SK-N-SH (cell line): Measurements from ENCODE around the gene PLIN4. TPM values are rescaled to one million over a fixed set of nuclear protein-coding genes. Genes with fewer than 3 reads are reported as not detected.

ENCODE experiments used
- CTCF ChIA-PET: fragments of 300-600, 350-600 bp; formaldehyde crosslinking; extraction: SDS; loops from one replicate; lab custom pipeline; 2021; lab: Yijun Ruan, JAX
- POLR2A ChIA-PET: fragments of 350-600 bp; sonication (Branson Sonifier 250); formaldehyde crosslinking; extraction: SDS; loops from one replicate; lab custom pipeline; 2020; ENCODE audit warnings: antibody characterized with exemption, inconsistent platforms; lab: Yijun Ruan, JAX
- DNase-seq: peaks from one replicate; pipeline ENCODE4 v3.0.0; 2012
- H2AFZ ChIP-seq: fragments of 200-600 bp; sonication (generic); 2 replicates; pipeline ENCODE4 v1.8.1; 2016; ENCODE audit warnings: antibody characterized with exemption, mild to moderate bottlenecking, low read depth
- H3F3A ChIP-seq: fragments of 200-600 bp; sonication (generic); replicated peaks from 2 replicates; pipeline ENCODE3; 2016; ENCODE audit warnings: antibody characterized with exemption, mild to moderate bottlenecking; ENCODE audit not compliant: insufficient read depth
- H3K27ac ChIP-seq, 2 experiments: fragments of 200-500 bp in 1 of 2; fragments of 200-600 bp in 1 of 2; sonication (Bioruptor generic) in 1 of 2; sonication (generic), shearing (Covaris generic) in 1 of 2; 2 replicates each; pipeline versions ENCODE4 v1.5.1 to v1.6.1; 2014 to 2016; ENCODE audit warnings: low read depth in 2 of 2, inconsistent platforms in 1 of 2, low read length in 1 of 2, mild to moderate bottlenecking in 1 of 2, mixed read lengths in 1 of 2
- H3K27me3 ChIP-seq: fragments of 200-600 bp; sonication (generic), shearing (Covaris generic); 2 replicates; pipeline ENCODE4 v1.6.1; 2016; ENCODE audit warnings: mixed run types; ENCODE audit not compliant: insufficient read depth
- H3K36me3 ChIP-seq, 2 experiments: fragments of 200-500 bp in 1 of 2; fragments of 200-600 bp in 1 of 2; sonication (Bioruptor generic) in 1 of 2; sonication (generic) in 1 of 2; replicated peaks in 1 of 2; 2 replicates each; pipeline versions ENCODE3 to v1.5.1; 2014 to 2016; ENCODE audit warnings: low read length in 1 of 2, mild to moderate bottlenecking in 1 of 2; ENCODE audit not compliant: insufficient read depth in 2 of 2, control insufficient read depth in 1 of 2
- H3K4me1 ChIP-seq, 2 experiments: fragments of 200-500 bp in 1 of 2; fragments of 200-600 bp in 1 of 2; sonication (Bioruptor generic) in 1 of 2; sonication (generic), shearing (Covaris generic) in 1 of 2; 2 replicates each; pipeline versions ENCODE4 v1.5.1 to v1.6.1; 2014 to 2016; ENCODE audit warnings: low read depth in 1 of 2, low read length in 1 of 2, mixed run types in 1 of 2; ENCODE audit not compliant: insufficient read depth in 2 of 2, control insufficient read depth in 1 of 2
- H3K4me2 ChIP-seq: fragments of 200-600 bp; sonication (generic), shearing (Covaris generic); 2 replicates; pipeline ENCODE4 v1.6.1; 2017; ENCODE audit warnings: mixed run types
- H3K4me3 ChIP-seq, 2 experiments: fragments of 200-500 bp in 1 of 2; fragments of 200-600 bp in 1 of 2; sonication (Bioruptor generic) in 1 of 2; sonication (generic), shearing (Covaris generic) in 1 of 2; 2 replicates each; pipeline versions ENCODE4 v1.5.1 to v1.8.1; 2014 to 2016; ENCODE audit warnings: low read depth in 2 of 2, inconsistent platforms in 1 of 2, low read length in 1 of 2, mild to moderate bottlenecking in 1 of 2, mixed read lengths in 1 of 2, moderate library complexity in 1 of 2
- H3K79me2 ChIP-seq: fragments of 200-600 bp; sonication (generic); 2 replicates; pipeline ENCODE4 v1.8.1; 2017; ENCODE audit warnings: mild to moderate bottlenecking; ENCODE audit not compliant: insufficient read depth
- H3K9ac ChIP-seq: fragments of 200-600 bp; sonication (generic); 2 replicates; pipeline ENCODE4 v1.6.1; 2017; ENCODE audit warnings: mixed run types
- H3K9me2 ChIP-seq: fragments of 200-600 bp; sonication (generic); 2 replicates; pipeline ENCODE4 v1.6.1; 2017; ENCODE audit warnings: mixed run types
- H3K9me3 ChIP-seq: fragments of 200-600 bp; sonication (generic); 2 replicates; pipeline ENCODE4 v1.6.1; 2017; ENCODE audit warnings: mixed run types, mild to moderate bottlenecking, moderate library complexity
- H4K20me1 ChIP-seq: fragments of 200-600 bp; sonication (generic); 2 replicates; pipeline ENCODE4 v1.6.1; 2017; ENCODE audit warnings: mild to moderate bottlenecking, mixed run types; ENCODE audit not compliant: insufficient read depth
- CTCF ChIP-seq: fragments of 200-600 bp; sonication (generic); IDR thresholded peaks from 2 replicates; pipeline ENCODE4 v1.6.1; 2017; ENCODE audit warnings: antibody characterized with exemption, mild to moderate bottlenecking, moderate library complexity
- EP300 ChIP-seq, 2 experiments: IDR thresholded peaks; 2 replicates each; pipeline versions ENCODE4 v1.4.0 to v1.6.1; 2012; ENCODE audit warnings: borderline replicate concordance in 1 of 2, low read depth in 1 of 2, low read length in 1 of 2
- FOXM1 ChIP-seq: IDR thresholded peaks from 2 replicates; pipeline ENCODE4 v1.4.0; 2012; ENCODE audit warnings: low read depth, mild to moderate bottlenecking
- NFIC ChIP-seq: IDR thresholded peaks from 2 replicates; pipeline ENCODE4 v1.4.0; 2012; ENCODE audit warnings: borderline replicate concordance
- NRF1 ChIP-seq: IDR thresholded peaks from 2 replicates; pipeline ENCODE4 v1.6.1; 2012; ENCODE audit warnings: low read depth, mild to moderate bottlenecking, low read length
- PBX3 ChIP-seq: IDR thresholded peaks from 2 replicates; pipeline ENCODE4; 2012
- POLR2AphosphoS5 ChIP-seq: IDR thresholded peaks from 2 replicates; pipeline ENCODE4 v1.6.1; 2012; ENCODE audit warnings: low read depth, low read length
- REST ChIP-seq: IDR thresholded peaks from 2 replicates; pipeline ENCODE4 v1.6.1; 2012; ENCODE audit warnings: mild to moderate bottlenecking, low read depth, low read length, moderate library complexity
- RFX5 ChIP-seq: IDR thresholded peaks from 2 replicates; pipeline ENCODE4 v1.6.1; 2012; ENCODE audit warnings: mild to moderate bottlenecking, improper control_type of control experiment, low read length
- SIN3A ChIP-seq: IDR thresholded peaks from 2 replicates; pipeline ENCODE4 v1.6.1; 2012; ENCODE audit warnings: low read depth, mild to moderate bottlenecking, low read length, moderate library complexity, borderline replicate concordance
- SMC3 ChIP-seq: IDR thresholded peaks from 2 replicates; pipeline ENCODE4 v1.6.1; 2012; ENCODE audit warnings: low read depth, low read length, improper control_type of control experiment
- TEAD4 ChIP-seq: IDR thresholded peaks from 2 replicates; pipeline ENCODE4 v1.4.0; 2012; ENCODE audit warnings: mild to moderate bottlenecking, borderline replicate concordance; ENCODE audit not compliant: insufficient read depth
- USF2 ChIP-seq: fragments of 150-350 bp; IDR thresholded peaks from 2 replicates; pipeline ENCODE4 v1.6.1; 2017; ENCODE audit warnings: antibody characterized with exemption, low read length, low read depth, borderline replicate concordance
- YY1 ChIP-seq: IDR thresholded peaks from 2 replicates; pipeline ENCODE4 v1.4.0; 2012; ENCODE audit warnings: low read depth, mild to moderate bottlenecking
- ZBTB33 ChIP-seq: IDR thresholded peaks from 2 replicates; pipeline ENCODE4 v1.4.0; 2012; ENCODE audit warnings: low read depth, borderline replicate concordance
- WGBS: methylation state at CpG from one replicate; pipeline ENCODE4 v1.1.6; 2017; ENCODE audit warnings: low lambda C conversion rate; 5-methylcytosine and 5-hydroxymethylcytosine counted together
- polyA plus RNA-seq, 3 experiments: library from polyadenylated mRNA; depleted of rRNA; stranded (reverse); fragments of >200 nt; gene quantifications; 2 replicates each; pipeline ENCODE4 v1.2.3, GENCODE V29; 2012

Gene PLIN4
- polyA plus RNA-seq, 1 of the 3 experiments (the other 2 are of a cell fraction) = 0.07 TPM

- no peak overlapping the region for H3K4me3 ChIP-seq
- no peaks in the 10 kb centered on the region for H3K9me2 ChIP-seq
- H3K27me3 ChIP-seq = peaks cover 6% of the 10 kb centered on the region; the same call in 1 of the 2 replicates
- no peaks in the 10 kb centered on the region for H3K79me2 ChIP-seq
- no peaks in the 10 kb centered on the region for H4K20me1 ChIP-seq
- H3K9me3 ChIP-seq = no peaks in the 10 kb centered on the region
- H3K4me2 ChIP-seq = no peak overlapping the region
- no peak overlapping the region for H2AFZ ChIP-seq
- H3K9ac ChIP-seq = no peak overlapping the region
- peaks cover 0 to 13% of the 10 kb centered on the region in 2 experiments; a peak in 2 of 4 replicates for H3K4me1 ChIP-seq
- H3K36me3 ChIP-seq = no peaks in the 10 kb centered on the region
- POLR2A ChIA-PET = no interaction called here
- no peak for DNase-seq
- WGBS = 79% methylated on average over 19 of the region's 27 CpGs
- H3K27ac ChIP-seq = no peak overlapping the region
- CTCF ChIA-PET = interaction anchor here (0.8 to 3.6 kb wide), 5 partner anchors 13 to 98 kb away, joined by 3 to 53 read pairs (median 4); no protein-coding TSS in a partner anchor
- TF ChIP-seq PBX3 (no peak), SMC3 (no peak), POLR2AphosphoS5 (no peak), EP300 (IDR thresholded peaks at IDR 0.05; ENCODE audit: borderline replicate concordance in 1 of 2, low read depth in 1 of 2, low read length in 1 of 2) (no peak), ZBTB33 (no peak), REST (no peak), SIN3A (no peak), CTCF (no peak), FOXM1 (no peak), USF2 (no peak), NFIC (no peak), YY1 (no peak), NRF1 (no peak), RFX5 (no peak), TEAD4 (no peak)
- H3F3A ChIP-seq = no peaks in the 10 kb centered on the region
Measured at GRCh38 chr19:4537953-4538600, 19.8 kb upstream of the PLIN4 start.
